ENCODE data around the gene EIF2B5.

Gene EIF2B5

GRCh38 chr3:184133840-184134745 lies 1.1 kb upstream of the EIF2B5 start:
- peak; percentile 6; the same call in 1 of the 2 replicates for TF ChIP-seq CREB1 (IDR thresholded peaks at IDR 0.05; ENCODE audit: low read depth)
- TF ChIP-seq TAF1 (IDR thresholded peaks at IDR 0.05; ENCODE audit: low read depth) = peak; percentile 50
- TF ChIP-seq EP300 (IDR thresholded peaks at IDR 0.05; ENCODE audit: borderline replicate concordance) = no peak; the same call in none of the 2 replicates
- TF ChIP-seq MAX (IDR thresholded peaks at IDR 0.05) = peak; percentile 100
- peak; percentile 82 for TF ChIP-seq TCF12 (IDR thresholded peaks at IDR 0.05; ENCODE audit: low read depth)
- peak; percentile 25; the same call in 1 of the 2 replicates for TF ChIP-seq REST (IDR thresholded peaks at IDR 0.05; ENCODE audit: low read depth)
- 0 out of 2 replicates have a peak, but pooled peaks have one; percentile 67 for TF ChIP-seq ZBTB7A (IDR thresholded peaks at IDR 0.05; ENCODE audit: low read depth)
- TF ChIP-seq TEAD4 (IDR thresholded peaks at IDR 0.05) = peak; percentile 76
- TF ChIP-seq YY1 (IDR thresholded peaks at IDR 0.05; ENCODE audit: low read depth) = peak; percentile 68
- no peak; the same call in 1 of the 2 replicates for TF ChIP-seq FOXM1 (IDR thresholded peaks at IDR 0.05; ENCODE audit: borderline replicate concordance, low read depth)
- TF ChIP-seq USF1 (IDR thresholded peaks at IDR 0.05) = peak; percentile 81
- 0 out of 2 replicates have a peak, but pooled peaks have one; percentile 11 for TF ChIP-seq RAD21 (IDR thresholded peaks at IDR 0.05; ENCODE audit: low read depth)
- no peak for TF ChIP-seq CEBPB (IDR thresholded peaks at IDR 0.05)
- TF ChIP-seq EGR1 (IDR thresholded peaks at IDR 0.05) = peak; percentile 73; the same call in 1 of the 2 replicates
- peak; percentile 91 for TF ChIP-seq NFIC (IDR thresholded peaks at IDR 0.05)

- TF ChIP-seq EGR1 (IDR thresholded peaks at IDR 0.05) = no peak
- no peak for TF ChIP-seq CEBPB (IDR thresholded peaks at IDR 0.05)
- no peak for TF ChIP-seq FOXM1 (IDR thresholded peaks at IDR 0.05; ENCODE audit: borderline replicate concordance, low read depth)
- TF ChIP-seq TAF1 (IDR thresholded peaks at IDR 0.05; ENCODE audit: low read depth) = no peak
- TF ChIP-seq REST (IDR thresholded peaks at IDR 0.05; ENCODE audit: low read depth) = no peak
- TF ChIP-seq RAD21 (IDR thresholded peaks at IDR 0.05; ENCODE audit: low read depth) = no peak
- TF ChIP-seq TEAD4 (IDR thresholded peaks at IDR 0.05) = no peak
- TF ChIP-seq ZBTB7A (IDR thresholded peaks at IDR 0.05; ENCODE audit: low read depth) = no peak
These were observed 411 bp upstream of the EIF2B5 start for GRCh38 chr3:184134746-184135148.

GRCh38 chr3:184135911-184136260 lies 728 bp downstream of the EIF2B5 start:
- no peak for TF ChIP-seq EGR1 (IDR thresholded peaks at IDR 0.05)
- no peak for TF ChIP-seq TEAD4 (IDR thresholded peaks at IDR 0.05)
- no peak for TF ChIP-seq CREB1 (IDR thresholded peaks at IDR 0.05; ENCODE audit: low read depth)
- no peak for TF ChIP-seq REST (IDR thresholded peaks at IDR 0.05; ENCODE audit: low read depth)
- TF ChIP-seq ZBTB7A (IDR thresholded peaks at IDR 0.05; ENCODE audit: low read depth) = no peak
- TF ChIP-seq TAF1 (IDR thresholded peaks at IDR 0.05; ENCODE audit: low read depth) = no peak
- no peak for TF ChIP-seq USF1 (IDR thresholded peaks at IDR 0.05)
- no peak for TF ChIP-seq RAD21 (IDR thresholded peaks at IDR 0.05; ENCODE audit: low read depth)
- TF ChIP-seq CEBPB (IDR thresholded peaks at IDR 0.05) = no peak
- TF ChIP-seq TCF12 (IDR thresholded peaks at IDR 0.05; ENCODE audit: low read depth) = no peak
- TF ChIP-seq EP300 (IDR thresholded peaks at IDR 0.05; ENCODE audit: borderline replicate concordance) = no peak
- TF ChIP-seq YY1 (IDR thresholded peaks at IDR 0.05; ENCODE audit: low read depth) = no peak
- no peak for TF ChIP-seq NFIC (IDR thresholded peaks at IDR 0.05)
- TF ChIP-seq MAX (IDR thresholded peaks at IDR 0.05) = no peak

GRCh38 chr3:184140436-184140835 lies 5.3 kb downstream of the EIF2B5 start:
- TF ChIP-seq YY1 (IDR thresholded peaks at IDR 0.05; ENCODE audit: low read depth) (no peak), TEAD4 (IDR thresholded peaks at IDR 0.05) (no peak), REST (IDR thresholded peaks at IDR 0.05; ENCODE audit: low read depth) (no peak), USF1 (IDR thresholded peaks at IDR 0.05) (no peak), TCF12 (IDR thresholded peaks at IDR 0.05; ENCODE audit: low read depth) (no peak), MAX (IDR thresholded peaks at IDR 0.05) (no peak), TAF1 (IDR thresholded peaks at IDR 0.05; ENCODE audit: low read depth) (no peak)

Data from Ishikawa (cell line).